Astrocyte of the spinal cord (primary cell): ENCODE measurements around the gene ZNF280D.
"Not testable (repeated sequence)": the region's sequence is repeated elsewhere in the genome, so short reads cannot be mapped to it uniquely, and the experiment has no call there.

Source experiments
- DNase-seq: peaks from one replicate; pipeline ENCODE4 v3.0.0; 2011; ENCODE audit warnings: low read depth, low spot score
- H3K4me3 ChIP-seq: 2 replicates; pipeline ENCODE4 v1.5.1; 2011; ENCODE audit warnings: low read depth, mild to moderate bottlenecking, low read length, moderate library complexity
- CTCF ChIP-seq: IDR thresholded peaks from 2 replicates; pipeline ENCODE4 v1.5.1; 2012; ENCODE audit warnings: low read depth, mild to moderate bottlenecking, low read length, inconsistent platforms
- in situ Hi-C: cut with HindIII; loops from 2 replicates; pipeline ENCODE4 v1.10.0; 2017; ENCODE audit warnings: low sequenced_read_pairs

The ZNF280D gene

GRCh38 chr15:56733136-56734012, at the start of gene ZNF280D:
Gene ZNF280D (minus strand): TSS chr15:56733509. CDS start chr15:56707109, 26,400 bp downstream.
- peak within 1 kb of the TSS; percentile 72 for H3K4me3 ChIP-seq
- peak; percentile 93 for DNase-seq
- in situ Hi-C loops, result no loop called here
- no peak for TF ChIP-seq CTCF

GRCh38 chr15:56782306-56782705, 49.0 kb upstream of the ZNF280D start:
- no peak overlapping the region for H3K4me3 ChIP-seq
- DNase-seq, result no peak
- in situ Hi-C loops, result no loop called here
- no peak for TF ChIP-seq CTCF

GRCh38 chr15:56781666-56782065, 48.4 kb upstream of the ZNF280D start:
- in situ Hi-C loops, result no loop called here
- no peak for TF ChIP-seq CTCF
- no peak overlapping the region for H3K4me3 ChIP-seq
- DNase-seq, result no peak

GRCh38 chr15:56780102-56780725, 46.9 kb upstream of the ZNF280D start:
- H3K4me3 ChIP-seq, DNase-seq, in situ Hi-C loops: not testable (repeated sequence)

GRCh38 chr15:56779449-56779848, 46.1 kb upstream of the ZNF280D start:
- H3K4me3 ChIP-seq, DNase-seq, in situ Hi-C loops: not testable (repeated sequence)

- no peak overlapping the region for H3K4me3 ChIP-seq
- in situ Hi-C loops, result no loop called here
- DNase-seq, result no peak
- TF ChIP-seq CTCF, result no peak
These were observed 45.5 kb upstream of the ZNF280D start for GRCh38 chr15:56778761-56779160.

- TF ChIP-seq CTCF, result no peak
- in situ Hi-C loops, result no loop called here
- no peak overlapping the region for H3K4me3 ChIP-seq
- no peak for DNase-seq
These were observed 43.5 kb upstream of the ZNF280D start for GRCh38 chr15:56776839-56777238.
